GM08714 (cell line): ENCODE measurements around the gene MCCC1.

ENCODE experiments used
- H3K4me3 ChIP-seq: fragments of 200-500 bp; sonication (Bioruptor generic); 2 replicates; pipeline ENCODE4 v1.5.1; 2014; ENCODE audit warnings: mild to moderate bottlenecking, low read length, inconsistent platforms
- ZNF274 ChIP-seq: IDR thresholded peaks from 2 replicates; pipeline ENCODE4 v1.6.1; 2012; ENCODE audit warnings: mild to moderate bottlenecking, low read depth, low read length

The MCCC1 gene

DNA sequence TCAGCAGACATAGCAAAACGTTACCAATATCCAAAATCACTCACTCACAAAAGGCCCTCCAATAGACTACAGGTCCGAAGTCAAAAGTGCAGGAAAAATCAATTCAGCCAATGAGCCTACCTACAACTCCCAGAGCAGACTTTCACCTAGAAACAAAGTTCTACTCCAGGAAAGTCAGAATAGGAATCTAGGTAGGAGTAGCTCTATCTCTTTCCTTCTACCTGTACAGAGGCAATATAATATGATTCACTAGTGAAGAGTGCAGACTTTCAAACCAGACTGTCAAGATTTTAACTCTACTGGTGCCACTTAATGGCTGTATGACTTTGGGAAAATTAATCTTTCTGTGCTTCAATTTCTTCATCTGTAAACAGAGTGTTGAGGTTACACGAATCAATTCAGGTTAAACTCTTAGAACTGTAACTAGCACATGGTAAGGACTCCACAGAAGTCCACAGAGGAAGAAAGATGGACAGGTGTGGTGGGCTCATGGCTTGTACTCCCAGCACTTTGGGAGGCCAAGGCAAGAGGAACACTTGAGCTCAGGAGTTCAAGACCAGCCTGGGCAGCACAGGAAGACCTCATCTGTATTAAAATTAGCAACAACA is 128.4 kb downstream of the MCCC1 start:
- no peak for TF ChIP-seq ZNF274
- H3K4me3 ChIP-seq, result no peak overlapping the region

- no peak for TF ChIP-seq ZNF274
- H3K4me3 ChIP-seq, result no peak overlapping the region
These were observed 129.4 kb downstream of the MCCC1 start for GRCh38 chr3:182969853-182970252.

- H3K4me3 ChIP-seq, result no peak overlapping the region
- no peak for TF ChIP-seq ZNF274
These were observed 130.0 kb downstream of the MCCC1 start for GRCh38 chr3:182969277-182969676.

DNA sequence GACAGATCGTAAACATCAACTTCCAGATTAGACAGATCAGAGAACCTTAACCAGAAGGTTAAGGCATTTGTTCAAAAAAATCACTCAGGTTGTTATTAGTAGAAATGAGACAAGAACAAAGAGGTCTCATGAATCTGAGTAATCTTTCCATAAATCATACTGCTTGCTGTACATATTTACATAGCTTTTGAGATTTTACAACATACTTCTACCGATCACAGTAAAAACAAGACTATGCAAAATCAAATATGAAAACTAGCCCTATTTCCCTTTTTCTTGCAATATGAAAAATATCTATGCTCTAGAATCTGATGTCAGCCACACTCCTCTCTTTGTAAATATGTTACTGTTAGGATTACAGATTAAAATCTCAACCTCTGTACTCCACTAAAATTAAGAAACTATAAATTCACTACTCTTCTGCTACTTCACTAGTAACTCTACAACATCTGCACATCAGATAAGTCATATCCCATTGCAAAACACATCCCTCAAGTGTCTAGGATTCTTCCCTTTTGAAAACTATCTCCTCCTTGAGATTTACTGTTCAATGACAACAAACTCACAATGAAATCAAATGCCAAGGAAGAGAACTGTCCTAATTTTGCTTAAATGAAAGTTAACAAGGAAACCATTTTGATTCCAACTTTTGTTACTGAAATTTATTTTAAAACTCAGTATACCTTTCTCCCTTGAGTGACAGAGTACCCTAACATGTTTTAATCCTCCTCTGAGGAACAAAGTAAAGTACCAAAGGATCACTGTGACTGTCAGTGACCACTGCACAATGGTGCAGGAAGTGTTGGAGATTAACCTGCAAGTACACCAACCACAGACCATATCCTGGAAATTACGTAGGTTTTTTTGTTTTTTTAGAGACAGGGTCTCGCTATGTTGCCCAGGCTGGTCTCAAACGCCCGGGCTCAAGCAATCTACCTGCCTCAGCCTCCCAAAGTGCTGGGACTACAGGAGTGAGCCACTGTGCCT is 131.8 kb downstream of the MCCC1 start:
- no peak overlapping the region for H3K4me3 ChIP-seq
- TF ChIP-seq ZNF274, result no peak

DNA sequence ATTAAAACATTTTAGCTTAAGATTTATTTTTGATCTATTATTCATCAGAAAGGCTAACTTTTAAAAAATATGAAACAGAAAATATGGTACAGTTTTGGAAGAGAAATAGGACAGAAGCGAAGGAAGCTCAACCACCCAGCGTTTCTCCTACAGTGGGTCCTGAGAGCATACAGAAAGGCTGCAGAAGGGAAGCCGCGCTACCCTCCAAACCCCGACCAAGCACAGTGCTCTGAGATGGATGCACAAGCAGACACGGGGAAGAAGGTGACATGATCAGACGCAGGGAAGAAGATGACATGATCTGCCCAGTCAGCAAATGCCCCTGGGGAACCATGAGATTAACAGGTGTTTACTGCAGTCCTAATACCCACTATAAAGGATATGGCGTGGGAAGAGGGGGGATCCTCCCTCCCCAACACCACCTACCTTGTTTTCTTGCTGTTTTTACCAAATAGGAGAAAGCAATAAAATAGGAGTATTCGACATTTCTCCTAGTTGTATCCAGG is 133.4 kb downstream of the MCCC1 start:
- H3K4me3 ChIP-seq, result no peak overlapping the region

More for the DNA sequence above, 133.4 kb downstream of the MCCC1 start:
- no peak for TF ChIP-seq ZNF274
